Measurements from ENCODE around the gene KIF19.

- TF ChIP-seq CTCF (IDR thresholded peaks at IDR 0.05): no peak
- TF ChIP-seq POLR2AphosphoS5 (IDR thresholded peaks at IDR 0.05): no peak
- TF ChIP-seq POLR2A (IDR thresholded peaks at IDR 0.05): no peak
Observed at GRCh38 chr17:74281799-74282198, 44.2 kb upstream of the KIF19 start.
